GM12878 (cell line): ENCODE results near the gene SACM1L. TPM values are rescaled to one million over a fixed set of nuclear protein-coding genes. Genes with fewer than 3 reads are reported as not detected.

ENCODE experiments used
- ATAC-seq: fragments of 200-7000 bp; cut with Tn5 transposase; 3 replicates; pipeline ENCODE4 v1.9.1; 2020; ENCODE audit warnings: mild to moderate bottlenecking, moderate library complexity
- BruUV-seq: library from RNA; stranded (reverse); fragments of 400-500 nt; replicated peaks from 2 replicates; lab custom pipeline; 2021; lab: Mats Ljungman, UMichigan
- CTCF ChIA-PET: fragments of 300-600 bp; sonication (Branson Sonifier 250); formaldehyde crosslinking; extraction: SDS; loops from one replicate; lab custom pipeline; 2021; ENCODE audit warnings: inconsistent platforms; lab: Yijun Ruan, JAX
- POLR2A ChIA-PET: fragments of 350-600 bp; formaldehyde crosslinking; extraction: SDS; loops from one replicate; lab custom pipeline; 2021; ENCODE audit warnings: inconsistent platforms; lab: Charles Lee
- RAD21 ChIA-PET: fragments of 300-600 bp; sonication (Branson Sonifier 250); formaldehyde crosslinking; loops from one replicate; lab custom pipeline; 2023; ENCODE audit warnings: antibody characterized with exemption; ENCODE audit not compliant: unreplicated experiment; lab: Charles Lee
- SMC1A ChIA-PET: fragments of 300-600 bp; sonication (Branson Sonifier 250); formaldehyde crosslinking; loops from one replicate; lab custom pipeline; 2023; ENCODE audit not compliant: unreplicated experiment, uncharacterized antibody; lab: Charles Lee
- DNase-seq: peaks from one replicate; pipeline ENCODE4 v3.0.0-alpha.2; 2011; ENCODE audit warnings: low read depth, low spot score
- FAIRE-seq: peaks from 3 replicates; lab custom pipeline; 2011; peaks lifted over from hg19 to GRCh38; lab: Jason Lieb, UNC
- H2AFZ ChIP-seq: 2 replicates; pipeline ENCODE4 v1.6.0; 2011; ENCODE audit warnings: low read depth, low read length, control low read depth; ENCODE audit not compliant: control insufficient read depth
- H3K27ac ChIP-seq: 2 replicates; pipeline ENCODE4 v1.5.1; 2011; ENCODE audit warnings: control low read depth; ENCODE audit not compliant: control insufficient read depth, insufficient read depth
- H3K27me3 ChIP-seq, 2 experiments: replicated peaks in 1 of 2; 2 replicates each; pipeline versions ENCODE4 v1.6.0 to v1.6.1; 2011; ENCODE audit warnings: low read length in 1 of 2; ENCODE audit not compliant: control insufficient read depth in 2 of 2, insufficient read depth in 2 of 2
- H3K36me3 ChIP-seq, 2 experiments: 2 replicates each; pipeline ENCODE4 v1.5.1; 2011; ENCODE audit warnings: low read length in 1 of 2; ENCODE audit not compliant: control insufficient read depth in 2 of 2, insufficient read depth in 2 of 2
- H3K4me1 ChIP-seq: 2 replicates; pipeline ENCODE4 v1.6.1; 2011; ENCODE audit warnings: mild to moderate bottlenecking, low read length, moderate library complexity, mixed read lengths; ENCODE audit not compliant: control insufficient read depth, insufficient read depth
- H3K4me2 ChIP-seq: 2 replicates; pipeline ENCODE4 v1.6.0; 2011; ENCODE audit warnings: control low read depth; ENCODE audit not compliant: control insufficient read depth, insufficient read depth
- H3K4me3 ChIP-seq: fragments of 200-600 bp; sonication (generic); 2 replicates; pipeline ENCODE4 v1.5.1; 2016
- H3K79me2 ChIP-seq: 2 replicates; pipeline ENCODE4 v1.6.0; 2011; ENCODE audit warnings: low read length; ENCODE audit not compliant: control insufficient read depth, insufficient read depth
- H3K9ac ChIP-seq: 2 replicates; pipeline ENCODE4 v1.8.0; 2011; ENCODE audit warnings: low read length, control low read depth, mixed read lengths; ENCODE audit not compliant: control insufficient read depth, insufficient read depth
- H3K9me3 ChIP-seq: replicated peaks from 3 replicates; pipeline ENCODE4 v1.5.1; 2011; ENCODE audit warnings: mild to moderate bottlenecking, low read length; ENCODE audit not compliant: control insufficient read depth, insufficient read depth
- H4K20me1 ChIP-seq: 2 replicates; pipeline ENCODE4 v1.6.0; 2011; ENCODE audit not compliant: control insufficient read depth, insufficient read depth
- FOXK2 ChIP-seq: fragments of 450-650 bp; IDR thresholded peaks from 2 replicates; pipeline ENCODE4 v1.6.1; 2017; ENCODE audit warnings: mild to moderate bottlenecking, moderate library complexity
- IKZF2 ChIP-seq, 2 experiments: fragments of 450-650 bp; IDR thresholded peaks; 2 replicates each; pipeline ENCODE4 v1.6.1; 2017; ENCODE audit warnings: mild to moderate bottlenecking in 2 of 2, moderate library complexity in 2 of 2
- POLR2AphosphoS5 ChIP-seq: IDR thresholded peaks from 2 replicates; pipeline ENCODE4 v1.6.1; 2011; ENCODE audit warnings: mild to moderate bottlenecking, low read length, inconsistent platforms
- RB1 ChIP-seq: fragments of 450-650 bp; formaldehyde crosslinking; IDR thresholded peaks from 2 replicates; pipeline ENCODE4 v1.6.1; 2017; ENCODE audit warnings: mild to moderate bottlenecking, borderline replicate concordance
- SIN3A ChIP-seq: IDR thresholded peaks from 2 replicates; pipeline ENCODE4 v1.6.1; 2012; ENCODE audit warnings: low read depth, low read length, improper control_type of control experiment
- SMC3 ChIP-seq: IDR thresholded peaks from 2 replicates; pipeline ENCODE4 v1.6.1; 2011; ENCODE audit warnings: low read length, improper control_type of control experiment, borderline replicate concordance
- ZBTB33 ChIP-seq: fragments of 450-650 bp; IDR thresholded peaks from 2 replicates; pipeline ENCODE4 v1.6.1; 2017; ENCODE audit warnings: mild to moderate bottlenecking
- ZNF217 ChIP-seq: fragments of 450-650 bp; IDR thresholded peaks from 2 replicates; pipeline ENCODE4 v1.6.1; 2017; ENCODE audit warnings: antibody characterized with exemption, mild to moderate bottlenecking
- WGBS: methylation state at CpG from one replicate; pipeline ENCODE4 v1.1.6; 2016; ENCODE audit warnings: low lambda C conversion rate; ENCODE audit not compliant: insufficient replicate concordance, insufficient coverage; ENCODE audit errors: missing lambda C conversion rate; 5-methylcytosine and 5-hydroxymethylcytosine counted together
- in situ Hi-C: fragments of 300-500 bp; cut with MboI; formaldehyde crosslinking; loops from 9 replicates; pipeline ENCODE4 v1.14.3; 2018; ENCODE audit warnings: mixed read lengths
- intact Hi-C: fragments of 100-400 bp; cut with micrococcal nuclease; formaldehyde crosslinking; loops from one replicate; pipeline ENCODE4 v1.14.2; 2022; ENCODE audit not compliant: unreplicated experiment
- polyA plus RNA-seq, 11 experiments: library from polyadenylated mRNA; depleted of rRNA in 4 of 11; unstranded in 6 of 11; stranded (reverse) in 5 of 11; fragments of >200 nt; fragmentation: Nextera tagmentation in 4 of 11; fragmentation: Illumina TruSeq in 1 of 11; extraction: Ambion mirVana in 4 of 11; extraction: Trizol in 1 of 11; gene quantifications; 1 replicate in 1 of 11; 2 replicates in 10 of 11; pipeline versions ENCODE4 v1.2.1 to v1.2.3, GENCODE V29; 2011 to 2016; ENCODE audit warnings: inconsistent platforms in 2 of 11, missing spikeins in 2 of 11, low read depth in 1 of 11
- total RNA-seq, 4 experiments: library from RNA; depleted of rRNA in 3 of 4; stranded (reverse); fragments of >200 nt in 3 of 4; fragmentation: Illumina TruSeq in 1 of 4; extraction: Trizol in 1 of 4; gene quantifications; 2 replicates each; pipeline versions ENCODE4 v1.2.1 to v1.2.3, GENCODE V29; 2013 to 2021
- TF ChIP-seq, protein P1 (sequence below): fragments of 450-650 bp; conservative IDR thresholded peaks from 2 replicates; pipeline ENCODE4 v1.6.1; 2017; ENCODE audit warnings: mild to moderate bottlenecking, moderate library complexity
- TF ChIP-seq, protein P2 (sequence below): IDR thresholded peaks from 2 replicates; pipeline ENCODE4 v1.6.1; 2011; ENCODE audit warnings: borderline replicate concordance, low read depth, mild to moderate bottlenecking, moderate library complexity, low read length; ENCODE audit not compliant: insufficient read depth, poor library complexity, severe bottlenecking
- TF ChIP-seq, protein P3 (sequence below): IDR thresholded peaks from 2 replicates; pipeline ENCODE4 v1.6.1; 2012; ENCODE audit warnings: improper control_type of control experiment, low read depth, low read length; ENCODE audit not compliant: insufficient replicate concordance

Gene SACM1L
- total and polyA plus RNA-seq, 10 of the 15 experiments (the other 5 are each of a cell fraction or from before 2014, with no cell fraction given) = 16.5 to 48.3 (median 28.9) TPM

- peaks cover 19% of the 10 kb centered on the region for H3K4me1 ChIP-seq
- POLR2A ChIA-PET = interaction anchor here (1.1 to 1.5 kb wide), 3 partner anchors 10 to 221 kb away, joined by 3 to 4 read pairs (median 4); no protein-coding TSS in a partner anchor
- peaks cover 41% of the 10 kb centered on the region for H3K79me2 ChIP-seq
- RAD21 ChIA-PET = interaction anchor here (1.0 to 2.8 kb wide), 6 partner anchors 11 to 241 kb away, joined by 3 to 7 read pairs (median 4); no protein-coding TSS in a partner anchor
- H3K9me3 ChIP-seq = no peaks in the 10 kb centered on the region
- H3K36me3 ChIP-seq = 0 out of 4 replicates have a peak, but pooled peaks cover 0 to 6% of the 10 kb centered on the region in 2 experiments
- SMC1A ChIA-PET = interaction anchor here (0.6 to 5.1 kb wide), 6 partner anchors 16 to 647 kb away, joined by 3 to 35 read pairs (median 4); partner anchors contain the start of gene LIMD1
- CTCF ChIA-PET = interaction anchor here (1.2 to 2.5 kb wide), 4 partner anchors 29 to 183 kb away, joined by 3 to 8 read pairs (median 5); no protein-coding TSS in a partner anchor
- no peaks in the 10 kb centered on the region for H3K27me3 ChIP-seq
- FAIRE-seq = no peak
- peak; percentile 48 for ATAC-seq
- peak overlapping the region; percentile 30 for H2AFZ ChIP-seq
- BruUV-seq = no TSS peak
- WGBS = 2% methylated on average over 35 of the region's 35 CpGs
- in situ Hi-C loops = no loop called here
- peak overlapping the region; percentile 81 for H3K4me2 ChIP-seq
- no peak for DNase-seq
- intact Hi-C loops = no loop called here
- no peaks in the 10 kb centered on the region for H4K20me1 ChIP-seq
- peak overlapping the region; percentile 67 for H3K9ac ChIP-seq
- peak overlapping the region; percentile 88 for H3K4me3 ChIP-seq
- H3K27ac ChIP-seq = peak overlapping the region; percentile 84
- TF ChIP-seq, protein P1, sequence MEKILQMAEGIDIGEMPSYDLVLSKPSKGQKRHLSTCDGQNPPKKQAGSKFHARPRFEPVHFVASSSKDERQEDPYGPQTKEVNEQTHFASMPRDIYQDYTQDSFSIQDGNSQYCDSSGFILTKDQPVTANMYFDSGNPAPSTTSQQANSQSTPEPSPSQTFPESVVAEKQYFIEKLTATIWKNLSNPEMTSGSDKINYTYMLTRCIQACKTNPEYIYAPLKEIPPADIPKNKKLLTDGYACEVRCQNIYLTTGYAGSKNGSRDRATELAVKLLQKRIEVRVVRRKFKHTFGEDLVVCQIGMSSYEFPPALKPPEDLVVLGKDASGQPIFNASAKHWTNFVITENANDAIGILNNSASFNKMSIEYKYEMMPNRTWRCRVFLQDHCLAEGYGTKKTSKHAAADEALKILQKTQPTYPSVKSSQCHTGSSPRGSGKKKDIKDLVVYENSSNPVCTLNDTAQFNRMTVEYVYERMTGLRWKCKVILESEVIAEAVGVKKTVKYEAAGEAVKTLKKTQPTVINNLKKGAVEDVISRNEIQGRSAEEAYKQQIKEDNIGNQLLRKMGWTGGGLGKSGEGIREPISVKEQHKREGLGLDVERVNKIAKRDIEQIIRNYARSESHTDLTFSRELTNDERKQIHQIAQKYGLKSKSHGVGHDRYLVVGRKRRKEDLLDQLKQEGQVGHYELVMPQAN = 0 out of 2 replicates have a peak, but pooled peaks have one; percentile 8
- TF ChIP-seq IKZF2 (IDR thresholded peaks at IDR 0.05) (peak in 1 of 2 experiments; percentile 17; a peak in 2 of 4 replicates), SIN3A (0 out of 2 replicates have a peak, but pooled peaks have one; percentile 47), FOXK2 (no peak), SMC3 (0 out of 2 replicates have a peak, but pooled peaks have one; percentile 3), ZNF217 (0 out of 2 replicates have a peak, but pooled peaks have one; percentile 13), ZBTB33 (no peak), POLR2AphosphoS5 (no peak), RB1 (peak; percentile 83; the same call in 1 of the 2 replicates)
- TF ChIP-seq, protein P2, sequence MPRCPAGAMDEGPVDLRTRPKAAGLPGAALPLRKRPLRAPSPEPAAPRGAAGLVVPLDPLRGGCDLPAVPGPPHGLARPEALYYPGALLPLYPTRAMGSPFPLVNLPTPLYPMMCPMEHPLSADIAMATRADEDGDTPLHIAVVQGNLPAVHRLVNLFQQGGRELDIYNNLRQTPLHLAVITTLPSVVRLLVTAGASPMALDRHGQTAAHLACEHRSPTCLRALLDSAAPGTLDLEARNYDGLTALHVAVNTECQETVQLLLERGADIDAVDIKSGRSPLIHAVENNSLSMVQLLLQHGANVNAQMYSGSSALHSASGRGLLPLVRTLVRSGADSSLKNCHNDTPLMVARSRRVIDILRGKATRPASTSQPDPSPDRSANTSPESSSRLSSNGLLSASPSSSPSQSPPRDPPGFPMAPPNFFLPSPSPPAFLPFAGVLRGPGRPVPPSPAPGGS = no peak
- TF ChIP-seq, protein P3, sequence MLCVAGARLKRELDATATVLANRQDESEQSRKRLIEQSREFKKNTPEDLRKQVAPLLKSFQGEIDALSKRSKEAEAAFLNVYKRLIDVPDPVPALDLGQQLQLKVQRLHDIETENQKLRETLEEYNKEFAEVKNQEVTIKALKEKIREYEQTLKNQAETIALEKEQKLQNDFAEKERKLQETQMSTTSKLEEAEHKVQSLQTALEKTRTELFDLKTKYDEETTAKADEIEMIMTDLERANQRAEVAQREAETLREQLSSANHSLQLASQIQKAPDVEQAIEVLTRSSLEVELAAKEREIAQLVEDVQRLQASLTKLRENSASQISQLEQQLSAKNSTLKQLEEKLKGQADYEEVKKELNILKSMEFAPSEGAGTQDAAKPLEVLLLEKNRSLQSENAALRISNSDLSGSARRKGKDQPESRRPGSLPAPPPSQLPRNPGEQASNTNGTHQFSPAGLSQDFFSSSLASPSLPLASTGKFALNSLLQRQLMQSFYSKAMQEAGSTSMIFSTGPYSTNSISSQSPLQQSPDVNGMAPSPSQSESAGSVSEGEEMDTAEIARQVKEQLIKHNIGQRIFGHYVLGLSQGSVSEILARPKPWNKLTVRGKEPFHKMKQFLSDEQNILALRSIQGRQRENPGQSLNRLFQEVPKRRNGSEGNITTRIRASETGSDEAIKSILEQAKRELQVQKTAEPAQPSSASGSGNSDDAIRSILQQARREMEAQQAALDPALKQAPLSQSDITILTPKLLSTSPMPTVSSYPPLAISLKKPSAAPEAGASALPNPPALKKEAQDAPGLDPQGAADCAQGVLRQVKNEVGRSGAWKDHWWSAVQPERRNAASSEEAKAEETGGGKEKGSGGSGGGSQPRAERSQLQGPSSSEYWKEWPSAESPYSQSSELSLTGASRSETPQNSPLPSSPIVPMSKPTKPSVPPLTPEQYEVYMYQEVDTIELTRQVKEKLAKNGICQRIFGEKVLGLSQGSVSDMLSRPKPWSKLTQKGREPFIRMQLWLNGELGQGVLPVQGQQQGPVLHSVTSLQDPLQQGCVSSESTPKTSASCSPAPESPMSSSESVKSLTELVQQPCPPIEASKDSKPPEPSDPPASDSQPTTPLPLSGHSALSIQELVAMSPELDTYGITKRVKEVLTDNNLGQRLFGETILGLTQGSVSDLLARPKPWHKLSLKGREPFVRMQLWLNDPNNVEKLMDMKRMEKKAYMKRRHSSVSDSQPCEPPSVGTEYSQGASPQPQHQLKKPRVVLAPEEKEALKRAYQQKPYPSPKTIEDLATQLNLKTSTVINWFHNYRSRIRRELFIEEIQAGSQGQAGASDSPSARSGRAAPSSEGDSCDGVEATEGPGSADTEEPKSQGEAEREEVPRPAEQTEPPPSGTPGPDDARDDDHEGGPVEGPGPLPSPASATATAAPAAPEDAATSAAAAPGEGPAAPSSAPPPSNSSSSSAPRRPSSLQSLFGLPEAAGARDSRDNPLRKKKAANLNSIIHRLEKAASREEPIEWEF = peak; percentile 91
Observed at GRCh38 chr3:45688194-45688881, 858 bp upstream of the SACM1L start.
